DMS79 (cell line): ENCODE results near the gene KRTAP4-3.
"Not testable (repeated sequence)": the region's sequence is repeated elsewhere in the genome, so short reads cannot be mapped to it uniquely, and the experiment has no call there.

Experiments used
- DNase-seq: peaks from one replicate; lab custom pipeline; 2025; lab: John Stamatoyannopoulos, UW

KRTAP4-3 gene

DNA sequence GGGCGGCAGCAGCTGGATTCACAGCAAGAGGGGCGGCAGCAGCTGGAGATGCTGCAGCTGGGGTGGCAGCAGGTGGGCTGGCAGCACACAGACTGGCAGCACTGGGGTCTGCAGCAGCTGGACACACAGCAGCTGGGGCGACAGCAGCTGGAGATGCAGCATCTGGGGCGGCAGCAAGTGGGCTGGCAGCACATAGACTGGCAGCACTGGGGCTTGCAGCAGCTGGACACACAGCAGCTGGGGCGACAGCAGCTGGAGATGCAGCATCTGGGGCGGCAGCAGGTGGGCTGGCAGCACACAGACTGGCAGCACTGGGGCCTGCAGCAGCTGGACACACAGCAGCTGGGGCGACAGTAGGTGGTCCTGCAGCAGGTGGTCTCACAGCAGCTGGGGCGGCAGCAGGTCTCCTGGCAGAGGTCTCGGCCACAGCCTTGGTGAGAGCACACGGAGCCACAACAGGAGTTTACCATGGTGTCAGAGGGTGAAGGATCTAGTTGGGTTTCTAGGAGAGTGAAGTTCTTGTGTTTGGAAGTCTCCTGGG, 50.1 kb downstream of the KRTAP4-3 start, which contains the start of gene KRTAP4-11:
TSS of gene KRTAP4-11 (minus strand) at position 528 of the 541 bp plus-strand sequence. CDS start at position 470, 58 bp downstream.
- not testable (repeated sequence) for DNase-seq
